Measurements from ENCODE around the gene ERBB4.

ERBB4 gene

DNA sequence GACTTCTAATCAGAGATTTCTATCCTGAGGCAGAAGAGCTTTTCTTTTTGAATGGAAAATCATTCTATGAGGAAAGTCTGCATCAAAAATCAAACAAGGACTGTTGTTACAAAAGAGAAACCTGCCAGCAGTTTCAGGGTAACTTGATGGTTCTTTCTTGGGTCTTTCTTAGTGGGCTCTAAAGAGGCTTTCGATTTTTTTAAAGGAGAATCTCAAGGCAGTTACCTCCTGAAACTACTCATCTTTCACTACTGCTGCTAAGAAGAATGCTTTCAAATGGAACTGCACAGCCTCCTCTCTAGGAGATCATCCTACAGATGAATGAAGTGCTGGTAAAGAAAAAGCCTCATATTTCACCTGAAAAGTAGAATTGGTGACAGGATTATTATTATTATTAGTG is 272.3 kb downstream of the ERBB4 start:
- H3K4me3 ChIP-seq (ENCODE audit: low read depth, low read length) = no peak overlapping the region
- TF ChIP-seq CTCF (IDR thresholded peaks at IDR 0.05; ENCODE audit: borderline replicate concordance, insufficient read depth, low read depth, low read length) = no peak

DNA sequence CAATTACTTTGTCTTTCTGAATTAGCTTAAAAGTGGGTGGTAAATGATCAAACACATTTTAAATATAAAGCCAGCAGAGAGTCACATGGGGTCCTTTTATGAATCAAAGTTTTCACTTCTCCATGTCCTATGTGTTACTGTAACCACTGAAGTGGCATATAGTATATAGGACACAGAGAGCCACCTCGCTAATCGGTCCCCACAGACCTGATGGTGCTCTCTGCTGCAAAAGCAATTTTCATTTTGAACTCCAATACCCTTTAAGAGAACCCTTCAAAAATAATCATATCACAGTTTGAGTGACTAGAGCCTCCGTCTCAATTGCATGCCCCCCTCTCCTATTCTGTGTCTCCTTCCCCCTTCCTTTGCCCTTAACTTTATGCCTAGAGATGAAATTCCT is 272.8 kb downstream of the ERBB4 start:
- no peak for TF ChIP-seq CTCF (IDR thresholded peaks at IDR 0.05; ENCODE audit: borderline replicate concordance, insufficient read depth, low read depth, low read length)
- no peak overlapping the region for H3K4me3 ChIP-seq (ENCODE audit: low read depth, low read length)

GRCh38 chr2:212264187-212264586 is 274.4 kb downstream of the ERBB4 start:
- TF ChIP-seq CTCF (IDR thresholded peaks at IDR 0.05; ENCODE audit: borderline replicate concordance, insufficient read depth, low read depth, low read length) = no peak
- no peak overlapping the region for H3K4me3 ChIP-seq (ENCODE audit: low read depth, low read length)

GRCh38 chr2:212259226-212259625 is 279.4 kb downstream of the ERBB4 start:
- no peak for TF ChIP-seq CTCF (IDR thresholded peaks at IDR 0.05; ENCODE audit: borderline replicate concordance, insufficient read depth, low read depth, low read length)

DNA sequence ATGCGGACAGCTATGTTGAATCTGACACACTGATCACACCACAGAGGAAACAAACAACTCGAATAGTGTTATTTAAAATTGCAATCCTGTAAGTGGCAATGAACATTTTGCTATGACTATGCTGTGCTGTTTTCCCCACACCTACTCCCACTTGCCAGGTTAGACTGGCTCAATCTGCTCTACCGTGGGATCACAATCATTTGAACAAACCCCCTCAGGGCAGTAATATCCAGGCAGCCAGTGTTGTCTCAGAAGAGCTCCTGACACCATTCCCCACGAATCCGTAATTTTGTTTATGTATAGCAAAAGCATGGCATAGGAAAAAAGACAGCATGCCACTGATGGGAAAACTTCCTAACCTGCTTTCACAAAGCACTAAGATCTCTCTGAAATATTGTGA is 284.3 kb downstream of the ERBB4 start:
- TF ChIP-seq CTCF (IDR thresholded peaks at IDR 0.05; ENCODE audit: borderline replicate concordance, insufficient read depth, low read depth, low read length) = no peak
- H3K4me3 ChIP-seq (ENCODE audit: low read depth, low read length) = no peak overlapping the region

More at GRCh38 chr2:212259226-212259625, 279.4 kb downstream of the ERBB4 start:
- H3K4me3 ChIP-seq (ENCODE audit: low read depth, low read length) = no peak overlapping the region

- 0 out of 2 replicates have a peak, but pooled peaks have one; percentile 7 for TF ChIP-seq CTCF (IDR thresholded peaks at IDR 0.05; ENCODE audit: borderline replicate concordance, insufficient read depth, low read depth, low read length)
- H3K4me3 ChIP-seq (ENCODE audit: low read depth, low read length) = no peak overlapping the region
Observed at GRCh38 chr2:212249451-212249850, 289.2 kb downstream of the ERBB4 start.

DNA sequence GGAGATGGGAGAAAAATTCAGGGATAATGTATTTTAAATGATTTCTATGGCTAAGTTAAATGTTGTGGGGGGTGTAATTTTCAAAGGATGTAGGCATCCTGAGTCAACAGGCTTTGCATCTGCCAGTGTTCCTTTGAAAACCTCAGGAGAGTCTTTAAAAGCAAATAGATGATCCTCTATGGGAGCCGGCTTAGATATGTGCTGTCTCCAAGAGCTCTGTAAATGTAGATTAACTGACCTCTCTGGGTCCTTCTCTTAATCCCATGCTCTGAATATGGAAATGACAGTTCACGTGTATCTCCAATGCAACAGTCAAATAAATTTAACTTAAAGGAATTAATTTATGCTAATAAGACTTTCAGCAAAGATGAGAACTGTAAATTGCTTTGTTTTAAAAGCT is 292.7 kb downstream of the ERBB4 start:
- no peak for TF ChIP-seq CTCF (IDR thresholded peaks at IDR 0.05; ENCODE audit: borderline replicate concordance, insufficient read depth, low read depth, low read length)
- no peak overlapping the region for H3K4me3 ChIP-seq (ENCODE audit: low read depth, low read length)
